Prostate gland (tissue), 2 donors: ENCODE data around the gene IQCE.

ENCODE experiments used
- POLR2A ChIP-seq: fragments of 450-650 bp; IDR thresholded peaks from one replicate; pipeline ENCODE4 v1.6.1; 2016; ENCODE audit warnings: antibody characterized with exemption, mild to moderate bottlenecking
- TF ChIP-seq, protein P1 (sequence below), 4 experiments: fragments of 200-600 bp in 2 of 4; fragments of 450-650 bp in 2 of 4; sonication (generic) in 2 of 4; IDR thresholded peaks; 1 replicate in 3 of 4; 2 replicates in 1 of 4; pipeline ENCODE4 v1.5.1; 2016 to 2019; ENCODE audit warnings: antibody characterized with exemption in 4 of 4, mild to moderate bottlenecking in 2 of 4, moderate library complexity in 2 of 4

DNA sequence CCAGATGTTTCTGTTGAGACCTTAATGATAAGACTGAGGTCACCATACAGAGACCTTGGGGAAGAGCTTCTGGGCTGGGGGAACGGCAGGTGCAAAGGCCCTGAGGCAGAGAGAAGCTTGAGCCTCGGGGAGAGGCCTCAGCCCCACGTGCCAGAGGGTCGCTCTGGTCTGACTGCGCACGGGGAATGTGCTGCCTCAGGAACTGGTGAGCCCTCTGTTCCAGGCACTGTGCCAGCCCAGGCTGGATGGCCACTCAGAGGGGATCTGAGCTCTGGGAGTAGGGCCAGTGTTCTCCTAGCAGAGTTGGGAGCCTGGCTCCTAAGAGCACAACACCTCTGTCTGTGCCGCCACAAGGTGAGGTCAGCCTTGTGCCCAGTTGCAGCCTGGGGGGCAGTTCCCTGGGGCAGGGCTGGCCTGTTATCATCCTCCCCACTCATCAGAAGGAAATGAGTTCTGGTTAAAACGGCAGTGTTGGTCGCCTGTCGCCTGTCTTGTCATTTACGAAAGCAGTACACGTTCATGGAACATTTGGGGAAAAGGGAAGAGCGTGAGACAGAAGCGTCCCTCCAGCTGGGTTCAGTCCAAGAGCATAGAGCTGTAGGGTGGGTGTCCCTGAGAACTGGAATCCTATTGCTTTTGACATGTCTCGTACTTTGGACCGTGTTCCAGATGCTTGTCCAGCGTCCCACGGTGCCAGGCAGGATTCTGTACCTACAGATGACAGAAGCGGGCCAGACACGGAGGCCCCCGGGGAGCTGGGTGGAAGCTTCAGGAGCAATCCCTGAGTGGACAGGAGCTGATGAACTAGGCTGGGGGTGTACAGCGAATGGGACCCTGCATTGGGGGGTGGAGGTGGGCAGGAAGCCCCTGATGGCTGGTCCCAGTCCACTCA lies 77.3 kb downstream of the IQCE start:
- TF ChIP-seq, protein P1, sequence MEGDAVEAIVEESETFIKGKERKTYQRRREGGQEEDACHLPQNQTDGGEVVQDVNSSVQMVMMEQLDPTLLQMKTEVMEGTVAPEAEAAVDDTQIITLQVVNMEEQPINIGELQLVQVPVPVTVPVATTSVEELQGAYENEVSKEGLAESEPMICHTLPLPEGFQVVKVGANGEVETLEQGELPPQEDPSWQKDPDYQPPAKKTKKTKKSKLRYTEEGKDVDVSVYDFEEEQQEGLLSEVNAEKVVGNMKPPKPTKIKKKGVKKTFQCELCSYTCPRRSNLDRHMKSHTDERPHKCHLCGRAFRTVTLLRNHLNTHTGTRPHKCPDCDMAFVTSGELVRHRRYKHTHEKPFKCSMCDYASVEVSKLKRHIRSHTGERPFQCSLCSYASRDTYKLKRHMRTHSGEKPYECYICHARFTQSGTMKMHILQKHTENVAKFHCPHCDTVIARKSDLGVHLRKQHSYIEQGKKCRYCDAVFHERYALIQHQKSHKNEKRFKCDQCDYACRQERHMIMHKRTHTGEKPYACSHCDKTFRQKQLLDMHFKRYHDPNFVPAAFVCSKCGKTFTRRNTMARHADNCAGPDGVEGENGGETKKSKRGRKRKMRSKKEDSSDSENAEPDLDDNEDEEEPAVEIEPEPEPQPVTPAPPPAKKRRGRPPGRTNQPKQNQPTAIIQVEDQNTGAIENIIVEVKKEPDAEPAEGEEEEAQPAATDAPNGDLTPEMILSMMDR (IDR thresholded peaks at IDR 0.05) = no peak
- TF ChIP-seq POLR2A = no peak
